ENCODE measurements around the gene TTLL11. TPM values are rescaled to one million over a fixed set of nuclear protein-coding genes. Genes with fewer than 3 reads are reported as not detected.
"Not testable (repeated sequence)": the region's sequence is repeated elsewhere in the genome, so short reads cannot be mapped to it uniquely, and the experiment has no call there.

The TTLL11 gene
- total RNA-seq, 1 experiment from 2014 or later: 8.8 TPM

DNA sequence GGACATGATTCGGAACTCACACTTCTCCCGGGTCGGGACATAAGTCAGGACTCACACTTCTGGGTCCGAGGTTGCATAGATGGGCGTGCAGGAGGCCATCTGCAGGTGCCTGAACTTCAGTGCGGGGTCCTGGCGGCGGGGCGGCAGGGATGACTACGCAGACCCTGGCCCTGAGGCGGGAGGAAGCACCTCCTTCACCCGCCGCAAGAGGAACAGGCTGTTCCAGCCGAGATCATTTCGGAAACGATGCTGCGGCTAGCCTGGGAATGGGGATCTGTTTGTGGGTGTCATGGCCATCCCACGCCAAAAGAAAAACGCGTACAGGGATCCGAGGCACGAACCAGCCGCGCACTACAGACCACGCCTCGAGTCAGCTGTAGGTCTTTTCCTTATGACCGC lies 196.6 kb downstream of the TTLL11 start:
- no peaks in the 10 kb centered on the region for H3K27me3 ChIP-seq
- peaks cover 5% of the 10 kb centered on the region for H3K4me1 ChIP-seq
- H3K27ac ChIP-seq: no peak overlapping the region
- DNase-seq: no peak
- H3K36me3 ChIP-seq: no peaks in the 10 kb centered on the region
- H3K9me3 ChIP-seq (replicated peaks): peaks cover 11% of the 10 kb centered on the region
- no peak overlapping the region for H3K4me3 ChIP-seq

DNA sequence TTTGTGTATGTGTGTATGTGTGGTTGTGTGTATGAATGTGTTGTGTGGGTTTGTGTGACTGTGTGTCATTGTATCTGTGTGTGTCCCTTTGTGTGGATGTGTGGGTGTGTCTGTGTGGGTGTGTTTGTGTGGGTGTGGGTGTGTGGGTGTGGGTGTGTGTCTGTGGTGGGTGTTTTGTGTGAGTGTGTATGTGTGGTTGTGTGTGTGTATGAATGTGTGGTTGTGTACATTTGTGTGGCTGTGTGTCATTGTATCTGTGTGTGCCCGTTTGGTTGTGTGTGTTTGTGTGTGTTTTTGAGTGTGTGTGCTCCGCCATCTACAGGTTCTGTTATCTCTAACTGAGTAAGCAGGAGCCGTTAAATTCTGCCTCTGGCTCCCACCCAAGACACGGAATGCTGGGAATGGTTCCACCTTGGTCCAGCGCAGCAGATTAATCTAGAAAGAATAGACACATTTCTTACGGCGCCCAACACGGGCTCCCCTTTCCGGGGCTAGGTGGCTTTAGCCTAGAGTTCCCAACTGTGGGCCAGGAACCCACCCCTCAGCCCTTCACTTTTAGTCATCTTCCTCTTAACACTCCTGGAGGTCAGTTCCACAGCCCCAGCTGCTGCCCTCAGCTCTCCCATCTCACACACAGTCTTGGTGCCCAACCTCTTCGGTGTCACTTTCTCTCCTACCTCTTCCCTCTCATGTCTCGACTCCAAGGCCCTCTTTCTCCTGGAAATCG lies 197.1 kb downstream of the TTLL11 start:
- H3K4me1 ChIP-seq: peaks cover 5% of the 10 kb centered on the region
- no peaks in the 10 kb centered on the region for H3K36me3 ChIP-seq
- peaks cover 11% of the 10 kb centered on the region for H3K9me3 ChIP-seq (replicated peaks)
- no peak overlapping the region for H3K27ac ChIP-seq
- DNase-seq: peak; percentile 28 to 56
- H3K27me3 ChIP-seq: no peaks in the 10 kb centered on the region
- no peak overlapping the region for H3K4me3 ChIP-seq

DNA sequence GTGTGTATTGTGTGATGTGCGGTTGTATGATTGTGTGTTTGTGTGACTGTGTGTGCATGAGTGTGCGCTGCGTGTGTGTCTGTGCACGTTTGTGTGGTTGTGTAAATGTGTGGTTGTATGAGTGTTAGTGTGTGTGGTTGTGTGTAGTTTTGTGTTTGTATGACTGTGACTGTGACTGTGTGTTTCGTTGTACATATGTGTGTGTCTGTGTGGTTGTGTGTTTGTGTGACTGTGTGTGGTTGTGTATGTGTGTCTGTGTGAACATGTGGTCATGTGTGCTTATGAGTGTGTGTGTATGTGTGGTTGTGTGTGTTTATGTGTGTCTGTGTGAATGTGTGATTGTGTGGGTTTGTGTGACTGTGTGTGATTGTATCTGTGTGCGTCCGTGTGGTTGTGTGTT lies 197.8 kb downstream of the TTLL11 start:
- Histone ChIP-seq H3K9me3 (replicated peaks) (peaks cover 11% of the 10 kb centered on the region), H3K4me1 (peaks cover 5% of the 10 kb centered on the region), H3K27ac (no peak overlapping the region), H3K36me3 (no peaks in the 10 kb centered on the region), H3K4me3 (no peak overlapping the region), H3K27me3 (no peaks in the 10 kb centered on the region)
- no peak for DNase-seq

DNA sequence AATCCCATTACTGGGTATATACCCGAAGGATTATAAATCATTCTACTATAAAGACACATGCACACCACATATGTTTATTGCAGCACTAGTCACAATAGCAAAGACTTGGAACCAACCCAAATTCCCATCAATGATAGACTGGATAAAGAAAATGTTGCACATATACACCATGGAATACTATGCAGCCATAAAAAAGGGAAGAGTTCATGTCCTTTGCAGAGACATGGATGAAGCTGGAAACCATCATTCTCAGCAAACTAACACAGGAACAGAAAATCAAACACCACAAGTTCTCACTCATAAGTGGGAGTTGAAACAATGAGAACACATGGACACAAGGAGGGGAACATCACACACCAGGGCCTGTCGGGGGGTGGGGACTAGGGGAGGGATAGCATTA lies 198.7 kb downstream of the TTLL11 start:
- H3K4me1 ChIP-seq; H3K27me3 ChIP-seq; H3K4me3 ChIP-seq; H3K9me3 ChIP-seq (replicated peaks); H3K36me3 ChIP-seq; DNase-seq; H3K27ac ChIP-seq: not testable (repeated sequence)

DNA sequence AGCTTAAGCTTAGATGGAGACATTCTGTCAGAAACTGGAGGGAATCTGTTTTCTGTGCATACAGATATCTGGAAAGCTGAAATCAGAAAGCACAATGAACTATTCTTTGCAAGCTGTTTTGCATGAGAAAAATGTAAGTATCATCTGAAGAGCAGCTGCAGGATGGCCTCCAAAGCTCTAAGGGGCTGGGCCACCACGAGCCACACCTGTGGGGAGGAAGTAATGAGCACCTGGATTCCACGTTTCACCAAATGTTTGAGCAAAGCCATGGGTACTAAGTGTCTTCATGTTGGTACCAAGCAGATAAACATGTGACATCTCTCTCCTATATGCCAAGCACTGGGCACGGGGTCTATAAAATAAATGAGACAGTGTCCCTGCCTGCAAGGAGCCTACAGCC lies 199.3 kb downstream of the TTLL11 start:
- H3K36me3 ChIP-seq: no peaks in the 10 kb centered on the region
- H3K27me3 ChIP-seq: no peaks in the 10 kb centered on the region
- DNase-seq: no peak
- peaks cover 4% of the 10 kb centered on the region; the same call in 1 of the 2 replicates for H3K9me3 ChIP-seq (replicated peaks)
- H3K27ac ChIP-seq: no peak overlapping the region
- H3K4me3 ChIP-seq: no peak overlapping the region
- H3K4me1 ChIP-seq: peaks cover 5% of the 10 kb centered on the region

DNA sequence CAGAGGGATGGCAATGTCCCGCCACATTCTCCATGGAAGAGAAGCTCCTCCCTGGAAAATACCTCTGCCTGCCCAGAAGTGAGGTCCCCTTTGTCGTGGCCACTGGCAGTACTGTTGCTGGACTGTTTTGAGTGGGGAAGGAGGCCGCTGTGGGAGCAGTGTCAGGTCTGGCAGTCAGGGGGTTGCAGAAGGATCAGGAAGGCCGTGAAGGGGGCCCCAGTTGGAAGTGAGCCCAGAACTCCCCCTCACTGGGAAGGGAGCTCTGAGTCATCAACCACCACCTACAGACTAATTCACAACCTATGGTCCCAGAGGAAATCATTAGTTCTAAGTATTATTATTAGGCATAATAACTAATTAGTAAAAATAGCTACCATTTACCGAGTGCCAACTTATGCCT lies 200.4 kb downstream of the TTLL11 start:
- H3K27me3 ChIP-seq: no peaks in the 10 kb centered on the region
- no peaks in the 10 kb centered on the region for H3K36me3 ChIP-seq
- no peak overlapping the region for H3K4me3 ChIP-seq
- peak; percentile 32 to 45 for DNase-seq
- H3K4me1 ChIP-seq: peaks cover 6% of the 10 kb centered on the region
- H3K9me3 ChIP-seq (replicated peaks): peaks cover 4% of the 10 kb centered on the region; the same call in 1 of the 2 replicates
- H3K27ac ChIP-seq: no peak overlapping the region

DNA sequence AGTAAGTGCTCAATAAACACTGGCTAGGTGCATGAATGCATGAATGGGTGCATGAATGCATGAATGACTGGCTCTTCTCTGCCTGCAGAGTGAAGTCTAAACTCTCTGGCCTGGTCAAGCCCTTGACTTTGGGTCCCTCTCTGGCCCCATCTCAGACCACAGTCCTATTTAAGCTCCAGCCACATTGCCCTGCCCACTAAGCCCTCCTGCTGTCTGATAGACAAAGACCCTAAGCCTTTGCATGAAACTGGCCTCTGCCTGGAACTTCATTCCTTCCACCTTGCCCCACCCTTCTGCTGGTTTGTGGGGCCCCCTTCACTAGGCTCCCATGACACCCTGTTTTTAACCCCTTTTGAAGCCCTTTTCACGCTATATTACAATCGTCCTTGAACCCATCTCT lies 202.4 kb downstream of the TTLL11 start:
- Histone ChIP-seq H3K27me3 (no peaks in the 10 kb centered on the region), H3K36me3 (no peaks in the 10 kb centered on the region), H3K9me3 (replicated peaks) (peaks cover 4% of the 10 kb centered on the region; the same call in 1 of the 2 replicates), H3K27ac (no peak overlapping the region), H3K4me1 (peaks cover 20% of the 10 kb centered on the region), H3K4me3 (no peak overlapping the region)
- no peak for DNase-seq

DNA sequence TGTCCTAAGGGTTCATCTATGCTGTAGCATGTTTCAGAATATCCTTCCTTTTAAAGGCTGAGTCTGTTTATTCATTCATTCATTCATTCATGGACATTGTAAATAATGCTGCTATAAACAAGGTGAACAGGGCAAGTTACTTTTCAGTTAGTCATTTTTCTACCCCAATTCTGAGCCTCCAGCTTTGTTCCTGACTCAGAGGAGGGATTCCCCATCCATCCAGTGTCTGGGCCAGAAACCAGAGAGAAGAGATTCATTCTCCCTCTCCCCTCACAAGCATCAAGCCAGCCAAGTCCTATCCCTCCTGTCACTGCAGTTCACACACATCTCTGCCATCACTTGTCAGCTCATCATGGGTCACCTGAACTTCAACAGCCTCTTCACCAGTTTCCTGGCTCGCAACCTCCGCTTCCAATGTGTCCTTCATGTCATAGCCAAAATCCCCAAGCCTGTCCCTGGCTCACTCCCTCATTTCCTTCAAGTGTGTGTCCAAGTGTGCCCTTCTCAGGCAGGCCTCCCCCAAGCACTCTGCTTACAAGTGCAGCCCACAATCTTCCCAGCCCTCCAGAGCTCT lies 203.0 kb downstream of the TTLL11 start:
- Histone ChIP-seq H3K9me3 (replicated peaks) (peaks cover under 1% of the 10 kb centered on the region; the same call in 1 of the 2 replicates), H3K4me1 (peaks cover 27% of the 10 kb centered on the region), H3K27me3 (no peaks in the 10 kb centered on the region), H3K4me3 (no peak overlapping the region), H3K36me3 (no peaks in the 10 kb centered on the region), H3K27ac (no peak overlapping the region)
- DNase-seq: no peak

DNA sequence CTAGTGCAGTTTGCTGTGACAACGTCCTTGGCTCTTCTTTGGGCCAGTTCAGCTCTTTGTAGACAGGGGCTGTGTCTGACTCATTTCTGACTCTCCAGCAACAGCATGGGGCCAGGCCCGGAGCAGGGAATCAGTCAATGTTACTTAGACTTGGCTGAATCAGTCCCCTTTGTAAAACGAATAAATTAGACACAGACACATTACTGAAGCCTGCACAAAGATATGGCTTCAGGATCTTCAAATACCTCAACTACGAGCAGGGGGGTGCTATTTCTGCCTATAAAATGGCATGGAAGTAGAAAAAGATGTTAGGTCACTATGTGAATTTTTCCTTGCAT lies 204.7 kb downstream of the TTLL11 start:
- Histone ChIP-seq H3K9me3 (replicated peaks) (no peaks in the 10 kb centered on the region), H3K27me3 (no peaks in the 10 kb centered on the region), H3K27ac (no peak overlapping the region), H3K36me3 (no peaks in the 10 kb centered on the region), H3K4me1 (peaks cover 42% of the 10 kb centered on the region), H3K4me3 (no peak overlapping the region)
- DNase-seq: no peak

DNA sequence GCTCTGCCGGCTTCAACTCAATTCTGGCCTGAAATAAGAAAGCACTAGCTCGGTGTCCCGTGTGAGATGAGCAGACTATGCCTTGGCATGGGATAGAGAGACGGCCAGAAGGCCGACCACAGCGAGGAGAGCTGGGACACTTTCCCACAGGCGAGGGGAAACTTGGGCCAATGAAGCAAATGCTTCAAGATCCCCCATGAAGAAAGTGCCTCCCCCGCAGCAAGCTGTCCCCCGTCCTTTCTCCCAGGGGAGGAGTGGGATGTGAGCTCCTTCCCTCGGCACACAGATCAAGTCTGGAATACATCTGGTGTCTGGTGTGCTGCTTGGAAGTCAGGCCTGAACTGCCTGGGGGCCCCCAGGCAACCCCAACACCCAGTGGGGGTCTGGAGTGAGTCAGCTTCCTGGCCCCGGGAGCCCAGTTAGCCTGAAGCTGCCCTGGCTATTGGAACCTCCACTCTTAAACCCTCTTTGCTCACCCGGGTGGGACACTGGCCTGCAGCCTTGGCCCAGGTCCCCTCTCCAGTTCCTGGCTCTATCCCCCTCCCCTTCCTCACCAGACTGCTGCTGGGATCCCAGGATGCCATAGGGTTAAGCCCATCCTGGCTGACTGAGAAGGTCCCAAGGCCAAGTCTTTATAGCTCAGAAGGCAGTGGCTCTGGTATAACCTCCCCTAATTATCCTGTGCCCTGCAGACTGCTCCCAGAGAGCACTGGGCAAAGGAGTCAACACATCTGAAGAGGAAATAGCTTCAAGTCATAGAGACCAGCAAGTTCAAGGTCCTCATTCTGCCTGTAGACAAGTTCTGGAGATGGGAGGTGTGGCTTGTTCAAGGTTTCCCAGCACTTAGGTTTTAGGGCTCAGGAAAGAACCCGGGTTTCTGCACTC lies 205.3 kb downstream of the TTLL11 start:
- Histone ChIP-seq H3K9me3 (replicated peaks) (no peaks in the 10 kb centered on the region), H3K36me3 (no peaks in the 10 kb centered on the region), H3K4me3 (no peak overlapping the region), H3K4me1 (peaks cover 42% of the 10 kb centered on the region), H3K27me3 (no peaks in the 10 kb centered on the region), H3K27ac (peak overlapping the region; percentile 29; the same call in 1 of the 2 replicates)
- DNase-seq: no peak

DNA sequence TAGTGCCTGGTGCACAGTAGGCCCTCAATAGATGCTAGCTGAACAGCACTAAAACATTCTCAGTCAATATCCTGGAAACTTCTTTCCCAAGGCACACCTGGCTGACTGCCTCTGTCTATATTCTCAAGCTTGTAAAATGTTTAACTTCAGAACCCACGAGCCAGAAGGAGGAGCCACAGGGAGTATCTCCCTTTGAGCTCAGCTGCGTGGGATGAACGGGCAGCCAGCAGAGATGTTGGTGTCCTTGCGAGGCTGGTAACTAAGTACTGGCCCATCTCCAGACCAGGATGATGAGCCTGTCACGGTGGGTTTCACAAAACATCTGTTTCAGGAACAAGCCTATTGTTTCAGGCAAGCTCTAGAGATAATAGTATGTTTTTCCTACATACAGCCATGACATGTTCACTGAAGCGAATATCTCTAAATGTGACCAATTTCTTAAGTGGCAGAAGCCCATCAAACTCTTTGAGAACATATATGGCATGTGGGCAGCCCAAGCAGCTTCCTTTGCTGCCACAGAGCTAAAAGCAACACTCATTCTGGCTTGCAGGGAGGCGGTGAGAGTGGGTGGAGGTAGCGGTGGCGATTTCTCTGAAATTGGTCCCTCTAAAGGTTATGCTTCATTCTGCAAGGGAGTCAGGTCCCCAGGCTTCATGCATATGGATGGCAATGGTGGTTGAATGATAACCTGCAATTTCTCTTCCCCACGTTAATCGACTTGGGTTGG lies 206.2 kb downstream of the TTLL11 start:
- Histone ChIP-seq H3K4me1 (peaks cover 42% of the 10 kb centered on the region), H3K4me3 (no peak overlapping the region), H3K27ac (peak overlapping the region; percentile 29; the same call in 1 of the 2 replicates), H3K27me3 (no peaks in the 10 kb centered on the region), H3K36me3 (no peaks in the 10 kb centered on the region), H3K9me3 (replicated peaks) (no peaks in the 10 kb centered on the region)
- peak; percentile 20 to 53 for DNase-seq

DNA sequence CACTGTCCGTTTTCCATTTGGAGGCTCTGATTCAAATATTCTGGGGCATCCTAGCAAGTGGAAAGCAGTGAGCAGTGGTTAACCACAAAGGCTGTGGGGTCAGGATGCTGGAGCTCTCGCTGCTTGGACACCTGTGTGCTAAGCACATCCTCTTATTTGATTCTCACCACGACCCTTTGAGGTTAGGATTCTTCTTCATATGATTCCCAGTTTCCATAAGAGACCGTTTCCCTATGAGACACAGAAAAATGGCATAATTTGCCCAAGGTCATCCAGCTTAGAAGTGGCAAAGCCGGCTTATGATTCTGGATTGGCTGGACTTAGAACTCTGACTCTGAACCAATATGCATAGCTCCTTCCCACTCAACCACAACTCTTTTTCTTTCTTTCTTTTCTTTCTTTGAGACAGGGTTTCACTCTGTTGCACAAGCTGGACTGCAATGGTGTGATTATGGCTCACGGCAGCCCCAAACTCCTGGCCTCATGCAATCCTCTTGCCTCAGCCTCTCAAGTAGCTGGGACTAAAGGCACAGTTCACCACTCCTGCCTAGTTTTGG lies 207.7 kb downstream of the TTLL11 start:
- Histone ChIP-seq H3K27ac (no peak overlapping the region), H3K4me1 (peaks cover 42% of the 10 kb centered on the region), H3K4me3 (no peak overlapping the region), H3K36me3 (no peaks in the 10 kb centered on the region), H3K9me3 (replicated peaks) (no peaks in the 10 kb centered on the region), H3K27me3 (no peaks in the 10 kb centered on the region)
- peak; percentile 37 to 60 for DNase-seq

DNA sequence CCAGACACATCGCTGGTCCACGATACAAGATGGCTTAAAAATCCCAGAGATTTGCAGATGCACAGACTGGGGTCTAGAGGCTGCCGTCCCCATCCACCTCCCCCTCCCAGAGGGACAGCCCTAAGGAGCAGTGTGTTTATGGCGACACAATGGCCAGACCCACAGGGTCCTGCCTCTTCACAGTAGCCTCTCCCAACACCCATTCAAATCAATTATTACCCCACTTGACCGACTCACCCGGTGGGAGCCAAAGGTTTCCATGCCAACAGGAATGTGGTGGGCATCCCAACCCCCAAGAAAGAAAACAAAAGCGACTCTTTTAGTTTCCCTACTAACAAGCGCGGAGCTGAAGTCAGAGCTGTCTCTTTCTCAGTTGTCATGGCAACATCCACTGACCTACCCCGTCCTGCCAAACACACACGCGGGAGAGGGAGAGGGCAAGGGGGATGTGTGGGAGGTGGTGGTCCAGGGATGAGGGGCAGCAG lies 209.0 kb downstream of the TTLL11 start:
- DNase-seq: peak; percentile 42 to 46
- peaks cover 42% of the 10 kb centered on the region for H3K4me1 ChIP-seq
- H3K4me3 ChIP-seq: no peak overlapping the region
- no peaks in the 10 kb centered on the region for H3K27me3 ChIP-seq
- no peaks in the 10 kb centered on the region for H3K36me3 ChIP-seq
- no peaks in the 10 kb centered on the region for H3K9me3 ChIP-seq (replicated peaks)
- no peak overlapping the region for H3K27ac ChIP-seq

All from SJCRH30 (cell line).